ENCODE measurements around the gene CCDC192. TPM values are rescaled to one million over a fixed set of nuclear protein-coding genes. Genes with fewer than 3 reads are reported as not detected.

The CCDC192 gene
- total RNA-seq, 1 experiment from 2014 or later: not detected

DNA sequence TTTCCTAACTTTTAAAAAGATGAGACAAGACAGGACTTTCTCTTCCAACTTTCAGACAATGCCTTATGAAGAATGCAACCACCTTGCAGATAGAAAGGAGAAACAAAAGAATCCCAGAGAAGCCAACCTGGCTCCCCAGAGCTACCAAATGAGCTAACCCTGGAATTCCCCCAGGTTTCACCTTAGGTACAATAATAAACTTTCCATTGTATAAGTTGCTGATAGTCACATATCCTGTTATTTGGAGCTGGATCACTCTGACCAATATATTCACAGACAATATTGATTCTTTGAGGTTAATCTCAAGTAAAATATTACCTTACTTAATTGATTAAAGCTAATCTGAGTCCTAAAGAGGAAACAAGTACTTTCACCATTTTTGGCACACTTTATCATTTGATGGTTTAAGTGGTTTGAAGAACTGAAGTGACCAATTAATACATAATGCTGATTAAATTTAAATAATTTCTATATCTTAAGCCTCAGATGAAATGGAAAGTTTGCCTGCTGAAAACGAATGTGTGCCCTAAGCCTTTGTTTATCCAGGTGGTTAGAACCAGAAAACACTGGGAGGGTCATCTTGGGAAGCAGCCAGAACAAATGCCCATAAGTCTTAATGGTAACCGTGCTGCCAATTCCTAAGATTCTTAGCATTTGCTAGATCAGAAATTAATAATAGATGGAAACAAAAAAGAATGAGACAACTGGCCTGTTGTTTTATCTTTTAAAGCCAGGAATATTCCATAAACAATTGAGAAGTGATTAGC lies 220.8 kb downstream of the CCDC192 start:
- Histone ChIP-seq H3K4me3 (ENCODE audit: low read depth, low read length) (no peak overlapping the region), H3K27me3 (replicated peaks; ENCODE audit: control insufficient read depth, insufficient read depth, low read length) (no peaks in the 10 kb centered on the region), H3K4me1 (peaks cover 48% of the 10 kb centered on the region), H3K36me3 (ENCODE audit: control insufficient read depth, insufficient read depth, low read length) (no peaks in the 10 kb centered on the region; the same call in 1 of the 2 replicates), H3K9me3 (no peaks in the 10 kb centered on the region)
- ChIA-PET POLR2A (no interaction called here), CTCF (interaction anchor here (1.0 to 2.3 kb wide), 2 partner anchors 15 to 169 kb away, joined by 5 to 6 read pairs; no protein-coding TSS in a partner anchor)
- Mint-ChIP-seq H3K4me1 (ENCODE audit: low read depth, unreplicated experiment) (peaks cover 20% of the 10 kb centered on the region), H3K9me3 (ENCODE audit: unreplicated experiment) (peaks cover 10% of the 10 kb centered on the region), H3K27me3 (ENCODE audit: insufficient read depth, unreplicated experiment) (no peaks in the 10 kb centered on the region), H3K36me3 (ENCODE audit: insufficient read depth, unreplicated experiment) (no peaks in the 10 kb centered on the region), H3K27ac (ENCODE audit: unreplicated experiment) (no peak overlapping the region), H3K4me3 (ENCODE audit: unreplicated experiment) (no peak overlapping the region)
- intact Hi-C loops (cut with micrococcal nuclease; ENCODE audit: unreplicated experiment): no loop called here
- BruUV-seq (replicated peaks): no TSS peak
- DNase-seq: no peak
- TF ChIP-seq, protein P1, sequence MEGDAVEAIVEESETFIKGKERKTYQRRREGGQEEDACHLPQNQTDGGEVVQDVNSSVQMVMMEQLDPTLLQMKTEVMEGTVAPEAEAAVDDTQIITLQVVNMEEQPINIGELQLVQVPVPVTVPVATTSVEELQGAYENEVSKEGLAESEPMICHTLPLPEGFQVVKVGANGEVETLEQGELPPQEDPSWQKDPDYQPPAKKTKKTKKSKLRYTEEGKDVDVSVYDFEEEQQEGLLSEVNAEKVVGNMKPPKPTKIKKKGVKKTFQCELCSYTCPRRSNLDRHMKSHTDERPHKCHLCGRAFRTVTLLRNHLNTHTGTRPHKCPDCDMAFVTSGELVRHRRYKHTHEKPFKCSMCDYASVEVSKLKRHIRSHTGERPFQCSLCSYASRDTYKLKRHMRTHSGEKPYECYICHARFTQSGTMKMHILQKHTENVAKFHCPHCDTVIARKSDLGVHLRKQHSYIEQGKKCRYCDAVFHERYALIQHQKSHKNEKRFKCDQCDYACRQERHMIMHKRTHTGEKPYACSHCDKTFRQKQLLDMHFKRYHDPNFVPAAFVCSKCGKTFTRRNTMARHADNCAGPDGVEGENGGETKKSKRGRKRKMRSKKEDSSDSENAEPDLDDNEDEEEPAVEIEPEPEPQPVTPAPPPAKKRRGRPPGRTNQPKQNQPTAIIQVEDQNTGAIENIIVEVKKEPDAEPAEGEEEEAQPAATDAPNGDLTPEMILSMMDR (IDR thresholded peaks at IDR 0.05; ENCODE audit: insufficient read depth in 1 of 2, low read depth in 1 of 2, low read length in 1 of 2, severe bottlenecking in 1 of 2, unreplicated experiment in 1 of 2): no peak

DNA sequence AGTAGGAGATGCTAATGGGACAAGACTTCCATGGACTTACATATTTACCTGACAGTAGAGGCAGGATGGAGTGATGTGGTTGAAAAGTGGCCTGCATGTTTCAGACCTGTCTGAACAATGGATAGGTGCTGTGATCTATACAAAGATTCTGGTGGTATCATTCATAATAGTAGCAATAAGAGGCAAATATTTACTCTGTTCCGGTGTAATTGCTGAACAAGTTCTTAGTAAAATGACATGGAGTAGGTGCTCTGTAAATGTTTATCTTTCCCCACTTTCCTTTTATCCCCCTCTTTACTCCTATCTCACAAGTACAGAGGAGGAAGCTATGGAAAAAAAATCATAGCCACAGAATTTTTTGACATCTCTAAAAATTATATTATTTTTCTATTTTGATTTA lies 221.4 kb downstream of the CCDC192 start:
- H3K36me3 Mint-ChIP-seq (ENCODE audit: insufficient read depth, unreplicated experiment): no peaks in the 10 kb centered on the region

DNA sequence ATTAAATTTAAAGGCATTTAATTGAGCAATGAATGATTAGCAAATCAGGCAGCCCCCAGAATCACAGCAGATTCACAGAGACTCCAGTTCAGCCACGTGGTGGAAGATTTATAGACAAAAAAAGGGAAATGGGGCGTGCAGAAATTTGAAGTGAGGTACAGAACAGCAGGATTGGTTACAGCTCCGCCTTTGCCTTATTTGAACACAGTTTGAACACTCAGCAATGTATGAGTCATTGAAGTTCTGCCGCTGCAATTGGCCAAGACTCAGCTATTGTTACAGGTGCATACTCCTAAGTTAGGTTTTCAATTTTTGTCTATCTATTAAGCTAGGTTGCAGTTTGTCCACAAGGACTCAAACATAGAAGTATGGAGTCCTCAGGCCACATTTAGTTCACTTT lies 222.7 kb downstream of the CCDC192 start:
- no peaks in the 10 kb centered on the region for H3K27me3 ChIP-seq (replicated peaks; ENCODE audit: control insufficient read depth, insufficient read depth, low read length)
- Mint-ChIP-seq H3K36me3 (ENCODE audit: insufficient read depth, unreplicated experiment) (no peaks in the 10 kb centered on the region), H3K27me3 (ENCODE audit: insufficient read depth, unreplicated experiment) (no peaks in the 10 kb centered on the region), H3K4me1 (ENCODE audit: low read depth, unreplicated experiment) (peaks cover 21% of the 10 kb centered on the region), H3K27ac (ENCODE audit: unreplicated experiment) (peak overlapping the region; percentile 20), H3K4me3 (ENCODE audit: unreplicated experiment) (peak overlapping the region; percentile 3), H3K9me3 (ENCODE audit: unreplicated experiment) (peaks cover 13% of the 10 kb centered on the region)
- POLR2A ChIA-PET: no interaction called here
- DNase-seq: peak in 1 of 2 experiments; percentile 51
- BruUV-seq (replicated peaks): no TSS peak
- TF ChIP-seq, protein P1 (IDR thresholded peaks at IDR 0.05; ENCODE audit: insufficient read depth in 1 of 2, low read depth in 1 of 2, low read length in 1 of 2, severe bottlenecking in 1 of 2, unreplicated experiment in 1 of 2): no peak
- intact Hi-C loops (cut with micrococcal nuclease; ENCODE audit: unreplicated experiment): no loop called here
- CTCF ChIA-PET: interaction anchor here (1.3 to 2.3 kb wide), 3 partner anchors 9 to 171 kb away, joined by 3 to 9 read pairs (median 5); no protein-coding TSS in a partner anchor
- H3K9me3 ChIP-seq: no peaks in the 10 kb centered on the region
- no peak overlapping the region for H3K4me3 ChIP-seq (ENCODE audit: low read depth, low read length)
- H3K4me1 ChIP-seq: peaks cover 47% of the 10 kb centered on the region
- no peaks in the 10 kb centered on the region; the same call in 1 of the 2 replicates for H3K36me3 ChIP-seq (ENCODE audit: control insufficient read depth, insufficient read depth, low read length)

More for the DNA sequence above, 221.4 kb downstream of the CCDC192 start:
- no TSS peak for BruUV-seq (replicated peaks)
- Mint-ChIP-seq H3K4me3 (ENCODE audit: unreplicated experiment) (no peak overlapping the region), H3K27ac (ENCODE audit: unreplicated experiment) (no peak overlapping the region), H3K9me3 (ENCODE audit: unreplicated experiment) (peaks cover 10% of the 10 kb centered on the region), H3K4me1 (ENCODE audit: low read depth, unreplicated experiment) (peaks cover 15% of the 10 kb centered on the region), H3K27me3 (ENCODE audit: insufficient read depth, unreplicated experiment) (no peaks in the 10 kb centered on the region)
- Histone ChIP-seq H3K4me3 (ENCODE audit: low read depth, low read length) (no peak overlapping the region), H3K36me3 (ENCODE audit: control insufficient read depth, insufficient read depth, low read length) (no peaks in the 10 kb centered on the region; the same call in 1 of the 2 replicates), H3K9me3 (no peaks in the 10 kb centered on the region), H3K4me1 (peaks cover 41% of the 10 kb centered on the region), H3K27me3 (replicated peaks; ENCODE audit: control insufficient read depth, insufficient read depth, low read length) (no peaks in the 10 kb centered on the region)
- POLR2A ChIA-PET: no interaction called here
- intact Hi-C loops (cut with micrococcal nuclease; ENCODE audit: unreplicated experiment): no loop called here
- CTCF ChIA-PET: interaction anchor here (2.3 kb wide), 1 partner anchor 170 kb away, joined by 5 read pairs; no protein-coding TSS in a partner anchor
- TF ChIP-seq, protein P1 (IDR thresholded peaks at IDR 0.05; ENCODE audit: insufficient read depth in 1 of 2, low read depth in 1 of 2, low read length in 1 of 2, severe bottlenecking in 1 of 2, unreplicated experiment in 1 of 2): no peak
- no peak for DNase-seq
